ENCODE data around the gene NRSN2. TPM values are rescaled to one million over a fixed set of nuclear protein-coding genes. Genes with fewer than 3 reads are reported as not detected.
A peak's percentile ranks its signal among the peaks of the same experiment; 100 is the strongest.

The NRSN2 gene
- total RNA-seq, 1 donor from 2014 or later: 24.5 TPM

- DNase-seq (ENCODE audit: low spot score in 2 of 2): no peak
- TF ChIP-seq CTCF (IDR thresholded peaks at IDR 0.05): no peak
Observed at GRCh38 chr20:313948-314347, 33.0 kb upstream of the NRSN2 start.

GRCh38 chr20:316316-317068 lies 30.4 kb upstream of the NRSN2 start:
- H3K36me3 ChIP-seq: no peaks in the 10 kb centered on the region
- H3K27me3 ChIP-seq: no peaks in the 10 kb centered on the region
- no peak for DNase-seq (ENCODE audit: low spot score in 2 of 2)
- no peak for TF ChIP-seq CTCF (IDR thresholded peaks at IDR 0.05)
- H3K9me3 ChIP-seq: no peaks in the 10 kb centered on the region
- no peak overlapping the region for H3K27ac ChIP-seq
- H3K4me1 ChIP-seq: no peaks in the 10 kb centered on the region
- no peak overlapping the region for H3K4me3 ChIP-seq
- intact Hi-C loops (cut with DNase I): no loop called here

More at GRCh38 chr20:313948-314347, 33.0 kb upstream of the NRSN2 start:
- intact Hi-C loops (cut with DNase I): loop anchor here (5.0 kb wide), 1 partner anchor 228 kb away; the partner anchor contains the start of gene CSNK2A1
- H3K4me1 ChIP-seq: no peaks in the 10 kb centered on the region
- no peak overlapping the region for H3K27ac ChIP-seq
- no peaks in the 10 kb centered on the region for H3K36me3 ChIP-seq
- H3K27me3 ChIP-seq: no peaks in the 10 kb centered on the region
- H3K9me3 ChIP-seq: no peaks in the 10 kb centered on the region
- no peak overlapping the region for H3K4me3 ChIP-seq

GRCh38 chr20:324177-325044 lies 22.5 kb upstream of the NRSN2 start:
- Histone ChIP-seq H3K4me3 (peak overlapping the region; percentile 64 to 93), H3K27me3 (no peaks in the 10 kb centered on the region), H3K4me1 (peaks cover 0 to 5% of the 10 kb centered on the region in 2 donors), H3K9me3 (no peaks in the 10 kb centered on the region), H3K36me3 (no peaks in the 10 kb centered on the region), H3K27ac (peak overlapping the region; percentile 92 to 98)
- intact Hi-C loops (cut with DNase I): loop anchor here (1.0 to 10.0 kb wide), 4 partner anchors 14 to 1570 kb away; partner anchors contain the start of genes C20orf96, FKBP1A and SIRPA
- DNase-seq (ENCODE audit: low spot score in 2 of 2): peak; percentile 76 to 95
- TF ChIP-seq CTCF (IDR thresholded peaks at IDR 0.05): peak in 2 of 3 experiments; percentile 31 to 36

GRCh38 chr20:325045-325888 lies 21.6 kb upstream of the NRSN2 start, which contains the start of gene SOX12:
Gene SOX12 (plus strand): TSS chr20:325552. CDS start chr20:325925, 373 bp downstream.
- intact Hi-C loops (cut with DNase I): loop anchor here (10.0 kb wide), 2 partner anchors 1070 to 1570 kb away; partner anchors contain the start of genes FKBP1A and SIRPA
- H3K36me3 ChIP-seq: no peaks in the 10 kb centered on the region
- no peak for TF ChIP-seq CTCF (IDR thresholded peaks at IDR 0.05)
- H3K27me3 ChIP-seq: no peaks in the 10 kb centered on the region
- H3K4me3 ChIP-seq: peak within 1 kb of the TSS; percentile 64 to 93
- DNase-seq (ENCODE audit: low spot score in 2 of 2): peak; percentile 92 to 99
- no peaks in the 10 kb centered on the region for H3K9me3 ChIP-seq
- H3K27ac ChIP-seq: peak within 1 kb of the TSS; percentile 92 to 98
- H3K4me1 ChIP-seq: peaks cover 0 to 5% of the 10 kb centered on the region in 2 donors

All from ascending aorta (tissue), 2 donors.